ENCODE data around the gene KMT5C. TPM values are rescaled to one million over a fixed set of nuclear protein-coding genes. Genes with fewer than 3 reads are reported as not detected.

KMT5C gene
- total and polyA plus RNA-seq, 2 experiments from 2014 or later = 14.2 to 34.3 TPM

DNA sequence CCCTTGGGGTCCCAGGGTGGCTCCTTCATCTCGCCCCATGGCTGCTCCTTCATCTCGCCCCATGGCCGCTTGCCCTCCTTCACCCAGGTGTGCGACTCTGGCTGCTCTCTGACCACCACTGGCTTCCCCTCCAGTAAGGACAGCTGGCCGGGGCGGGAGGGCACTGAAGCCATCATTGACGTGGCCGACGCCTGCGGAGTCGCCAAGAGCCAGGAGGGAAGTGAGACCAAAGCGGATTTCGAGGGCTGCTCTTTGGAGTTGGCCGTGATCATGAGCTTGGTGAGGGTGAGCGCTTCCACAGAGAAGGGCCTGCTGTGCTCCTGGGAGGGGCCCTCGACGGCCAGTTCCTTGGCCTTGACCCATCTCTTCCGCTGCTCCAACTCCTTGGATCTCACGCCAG lies 18.8 kb downstream of the KMT5C start:
- Histone ChIP-seq H3K4me1 (ENCODE audit: insufficient read depth) (peaks cover 4% of the 10 kb centered on the region; the same call in 1 of the 2 replicates), H3F3A (replicated peaks; ENCODE audit: low read depth) (peaks cover 9% of the 10 kb centered on the region), H4K20me1 (replicated peaks; ENCODE audit: insufficient read depth) (no peaks in the 10 kb centered on the region), H3K4me2 (no peak overlapping the region), H3K36me3 (ENCODE audit: insufficient read depth) (no peaks in the 10 kb centered on the region), H3K9me2 (ENCODE audit: insufficient read depth) (no peaks in the 10 kb centered on the region), H3K27me3 (ENCODE audit: insufficient read depth) (peaks cover 36% of the 10 kb centered on the region), H2AFZ (no peak overlapping the region), H3K27ac (ENCODE audit: low read depth) (no peak overlapping the region), H3K79me2 (replicated peaks; ENCODE audit: insufficient read depth) (no peaks in the 10 kb centered on the region), H3K4me3 (no peak overlapping the region)
- Mint-ChIP-seq H3K4me3 (no peak overlapping the region), H3K36me3 (ENCODE audit: low read depth) (no peaks in the 10 kb centered on the region), H3K27me3 (ENCODE audit: insufficient read depth, low read depth, poor library complexity) (peaks cover 41% of the 10 kb centered on the region), H3K27ac (no peak overlapping the region), H3K4me1 (peaks cover 7% of the 10 kb centered on the region; the same call in 2 of the 3 replicates), H3K9me3 (no peaks in the 10 kb centered on the region)
- DNase-seq (ENCODE audit: low spot score) = no peak
- no peak for ATAC-seq
- TF ChIP-seq, protein P1, sequence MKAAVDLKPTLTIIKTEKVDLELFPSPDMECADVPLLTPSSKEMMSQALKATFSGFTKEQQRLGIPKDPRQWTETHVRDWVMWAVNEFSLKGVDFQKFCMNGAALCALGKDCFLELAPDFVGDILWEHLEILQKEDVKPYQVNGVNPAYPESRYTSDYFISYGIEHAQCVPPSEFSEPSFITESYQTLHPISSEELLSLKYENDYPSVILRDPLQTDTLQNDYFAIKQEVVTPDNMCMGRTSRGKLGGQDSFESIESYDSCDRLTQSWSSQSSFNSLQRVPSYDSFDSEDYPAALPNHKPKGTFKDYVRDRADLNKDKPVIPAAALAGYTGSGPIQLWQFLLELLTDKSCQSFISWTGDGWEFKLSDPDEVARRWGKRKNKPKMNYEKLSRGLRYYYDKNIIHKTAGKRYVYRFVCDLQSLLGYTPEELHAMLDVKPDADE (IDR thresholded peaks at IDR 0.05) = no peak
- TF ChIP-seq JUNB (IDR thresholded peaks at IDR 0.05; ENCODE audit: unreplicated experiment) = no peak
- TF ChIP-seq POLR2AphosphoS5 (IDR thresholded peaks at IDR 0.05; ENCODE audit: low read depth) = no peak
- no peak for TF ChIP-seq CREB1 (CRISPR knock-in tag; IDR thresholded peaks at IDR 0.05; ENCODE audit: low read depth)
- TF ChIP-seq, protein P2, sequence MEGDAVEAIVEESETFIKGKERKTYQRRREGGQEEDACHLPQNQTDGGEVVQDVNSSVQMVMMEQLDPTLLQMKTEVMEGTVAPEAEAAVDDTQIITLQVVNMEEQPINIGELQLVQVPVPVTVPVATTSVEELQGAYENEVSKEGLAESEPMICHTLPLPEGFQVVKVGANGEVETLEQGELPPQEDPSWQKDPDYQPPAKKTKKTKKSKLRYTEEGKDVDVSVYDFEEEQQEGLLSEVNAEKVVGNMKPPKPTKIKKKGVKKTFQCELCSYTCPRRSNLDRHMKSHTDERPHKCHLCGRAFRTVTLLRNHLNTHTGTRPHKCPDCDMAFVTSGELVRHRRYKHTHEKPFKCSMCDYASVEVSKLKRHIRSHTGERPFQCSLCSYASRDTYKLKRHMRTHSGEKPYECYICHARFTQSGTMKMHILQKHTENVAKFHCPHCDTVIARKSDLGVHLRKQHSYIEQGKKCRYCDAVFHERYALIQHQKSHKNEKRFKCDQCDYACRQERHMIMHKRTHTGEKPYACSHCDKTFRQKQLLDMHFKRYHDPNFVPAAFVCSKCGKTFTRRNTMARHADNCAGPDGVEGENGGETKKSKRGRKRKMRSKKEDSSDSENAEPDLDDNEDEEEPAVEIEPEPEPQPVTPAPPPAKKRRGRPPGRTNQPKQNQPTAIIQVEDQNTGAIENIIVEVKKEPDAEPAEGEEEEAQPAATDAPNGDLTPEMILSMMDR (conservative IDR thresholded peaks at IDR 0.05; ENCODE audit: low read depth in 2 of 2) = no peak
- TF ChIP-seq, protein P3, sequence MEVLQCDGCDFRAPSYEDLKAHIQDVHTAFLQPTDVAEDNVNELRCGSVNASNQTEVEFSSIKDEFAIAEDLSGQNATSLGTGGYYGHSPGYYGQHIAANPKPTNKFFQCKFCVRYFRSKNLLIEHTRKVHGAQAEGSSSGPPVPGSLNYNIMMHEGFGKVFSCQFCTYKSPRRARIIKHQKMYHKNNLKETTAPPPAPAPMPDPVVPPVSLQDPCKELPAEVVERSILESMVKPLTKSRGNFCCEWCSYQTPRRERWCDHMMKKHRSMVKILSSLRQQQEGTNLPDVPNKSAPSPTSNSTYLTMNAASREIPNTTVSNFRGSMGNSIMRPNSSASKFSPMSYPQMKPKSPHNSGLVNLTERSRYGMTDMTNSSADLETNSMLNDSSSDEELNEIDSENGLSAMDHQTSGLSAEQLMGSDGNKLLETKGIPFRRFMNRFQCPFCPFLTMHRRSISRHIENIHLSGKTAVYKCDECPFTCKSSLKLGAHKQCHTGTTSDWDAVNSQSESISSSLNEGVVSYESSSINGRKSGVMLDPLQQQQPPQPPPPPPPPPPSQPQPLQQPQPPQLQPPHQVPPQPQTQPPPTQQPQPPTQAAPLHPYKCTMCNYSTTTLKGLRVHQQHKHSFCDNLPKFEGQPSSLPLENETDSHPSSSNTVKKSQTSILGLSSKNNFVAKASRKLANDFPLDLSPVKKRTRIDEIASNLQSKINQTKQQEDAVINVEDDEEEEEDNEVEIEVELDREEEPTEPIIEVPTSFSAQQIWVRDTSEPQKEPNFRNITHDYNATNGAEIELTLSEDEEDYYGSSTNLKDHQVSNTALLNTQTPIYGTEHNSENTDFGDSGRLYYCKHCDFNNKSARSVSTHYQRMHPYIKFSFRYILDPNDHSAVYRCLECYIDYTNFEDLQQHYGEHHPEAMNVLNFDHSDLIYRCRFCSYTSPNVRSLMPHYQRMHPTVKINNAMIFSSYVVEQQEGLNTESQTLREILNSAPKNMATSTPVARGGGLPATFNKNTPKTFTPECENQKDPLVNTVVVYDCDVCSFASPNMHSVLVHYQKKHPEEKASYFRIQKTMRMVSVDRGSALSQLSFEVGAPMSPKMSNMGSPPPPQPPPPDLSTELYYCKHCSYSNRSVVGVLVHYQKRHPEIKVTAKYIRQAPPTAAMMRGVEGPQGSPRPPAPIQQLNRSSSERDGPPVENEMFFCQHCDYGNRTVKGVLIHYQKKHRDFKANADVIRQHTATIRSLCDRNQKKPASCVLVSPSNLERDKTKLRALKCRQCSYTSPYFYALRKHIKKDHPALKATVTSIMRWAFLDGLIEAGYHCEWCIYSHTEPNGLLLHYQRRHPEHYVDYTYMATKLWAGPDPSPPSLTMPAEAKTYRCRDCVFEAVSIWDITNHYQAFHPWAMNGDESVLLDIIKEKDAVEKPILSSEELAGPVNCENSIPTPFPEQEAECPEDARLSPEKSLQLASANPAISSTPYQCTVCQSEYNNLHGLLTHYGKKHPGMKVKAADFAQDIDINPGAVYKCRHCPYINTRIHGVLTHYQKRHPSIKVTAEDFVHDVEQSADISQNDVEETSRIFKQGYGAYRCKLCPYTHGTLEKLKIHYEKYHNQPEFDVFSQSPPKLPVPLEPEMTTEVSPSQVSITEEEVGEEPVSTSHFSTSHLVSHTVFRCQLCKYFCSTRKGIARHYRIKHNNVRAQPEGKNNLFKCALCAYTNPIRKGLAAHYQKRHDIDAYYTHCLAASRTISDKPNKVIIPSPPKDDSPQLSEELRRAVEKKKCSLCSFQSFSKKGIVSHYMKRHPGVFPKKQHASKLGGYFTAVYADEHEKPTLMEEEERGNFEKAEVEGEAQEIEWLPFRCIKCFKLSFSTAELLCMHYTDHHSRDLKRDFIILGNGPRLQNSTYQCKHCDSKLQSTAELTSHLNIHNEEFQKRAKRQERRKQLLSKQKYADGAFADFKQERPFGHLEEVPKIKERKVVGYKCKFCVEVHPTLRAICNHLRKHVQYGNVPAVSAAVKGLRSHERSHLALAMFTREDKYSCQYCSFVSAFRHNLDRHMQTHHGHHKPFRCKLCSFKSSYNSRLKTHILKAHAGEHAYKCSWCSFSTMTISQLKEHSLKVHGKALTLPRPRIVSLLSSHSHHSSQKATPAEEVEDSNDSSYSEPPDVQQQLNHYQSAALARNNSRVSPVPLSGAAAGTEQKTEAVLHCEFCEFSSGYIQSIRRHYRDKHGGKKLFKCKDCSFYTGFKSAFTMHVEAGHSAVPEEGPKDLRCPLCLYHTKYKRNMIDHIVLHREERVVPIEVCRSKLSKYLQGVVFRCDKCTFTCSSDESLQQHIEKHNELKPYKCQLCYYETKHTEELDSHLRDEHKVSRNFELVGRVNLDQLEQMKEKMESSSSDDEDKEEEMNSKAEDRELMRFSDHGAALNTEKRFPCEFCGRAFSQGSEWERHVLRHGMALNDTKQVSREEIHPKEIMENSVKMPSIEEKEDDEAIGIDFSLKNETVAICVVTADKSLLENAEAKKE (CRISPR knock-in tag; IDR thresholded peaks at IDR 0.05) = no peak
- TF ChIP-seq ZNF331 (CRISPR knock-in tag; IDR thresholded peaks at IDR 0.05; ENCODE audit: low read depth) = no peak
- TF ChIP-seq ZNF114 (CRISPR knock-in tag; IDR thresholded peaks at IDR 0.05) = no peak
- TF ChIP-seq EZH2phosphoT487 (IDR thresholded peaks at IDR 0.05; ENCODE audit: unreplicated experiment) = no peak

Measured in GM23338 (cell line).